GM08714 (cell line): Measurements from ENCODE around the gene DDAH2.

Experiments used
- H3K4me3 ChIP-seq: fragments of 200-500 bp; sonication (Bioruptor generic); 2 replicates; pipeline ENCODE4 v1.5.1; 2014; ENCODE audit warnings: mild to moderate bottlenecking, low read length, inconsistent platforms
- ZNF274 ChIP-seq: IDR thresholded peaks from 2 replicates; pipeline ENCODE4 v1.6.1; 2012; ENCODE audit warnings: mild to moderate bottlenecking, low read depth, low read length

DDAH2 gene

GRCh38 chr6:31683591-31683990 lies 45.5 kb downstream of the DDAH2 start:
- no peak for TF ChIP-seq ZNF274

GRCh38 chr6:31681135-31681671 lies 47.9 kb downstream of the DDAH2 start:
- H3K4me3 ChIP-seq, result peak overlapping the region; percentile 20; the same call in 1 of the 2 replicates
- TF ChIP-seq ZNF274, result no peak

More at GRCh38 chr6:31683591-31683990, 45.5 kb downstream of the DDAH2 start:
- no peak overlapping the region for H3K4me3 ChIP-seq

DNA sequence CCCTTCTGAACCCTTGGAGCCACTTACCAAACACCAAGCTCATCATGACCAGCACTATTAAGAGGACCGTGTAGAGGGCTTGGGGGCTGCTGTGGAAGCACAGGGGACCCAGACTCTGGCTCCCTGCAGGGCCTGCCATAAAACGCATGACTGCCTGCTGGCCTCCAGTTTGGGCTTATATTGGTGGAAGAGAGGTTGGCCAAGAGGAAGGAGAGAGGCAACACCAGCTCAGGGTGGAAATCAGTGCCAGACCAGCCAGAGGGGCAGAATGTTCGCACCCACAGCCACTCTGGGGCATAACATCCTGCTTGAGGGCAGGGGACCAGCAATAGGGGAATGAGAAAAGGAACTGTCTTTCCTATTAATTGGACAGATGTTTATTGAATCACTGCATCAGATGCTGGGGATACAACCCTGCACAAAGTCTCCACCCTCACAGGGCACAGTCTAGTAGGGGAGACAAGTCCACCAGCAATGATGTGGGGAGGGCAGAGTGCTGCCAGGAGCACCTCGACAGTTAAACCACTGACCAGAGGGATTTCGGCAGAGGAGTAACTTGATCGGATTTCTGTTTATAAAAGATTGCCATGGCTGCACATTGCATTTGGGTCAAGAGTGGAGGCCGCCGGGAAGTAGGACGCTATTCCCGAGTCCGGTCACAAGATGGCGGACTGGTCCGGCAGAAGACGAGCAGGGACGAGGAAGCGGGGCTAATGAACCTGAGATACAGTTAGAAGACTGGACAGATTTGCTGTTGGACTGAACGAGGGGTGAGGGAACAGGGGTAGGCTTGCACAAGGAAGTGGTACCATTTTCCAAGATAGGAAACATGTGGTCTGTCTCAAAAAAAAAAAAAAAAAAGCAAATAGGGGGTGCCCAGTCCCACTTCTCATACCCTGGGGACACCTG lies 48.6 kb downstream of the DDAH2 start, which contains the start of gene LY6G5C:
Gene LY6G5C, minus strand, starts transcription at position 842 of the 909 bp plus-strand sequence. Its CDS starts 694 bp downstream, at position 148.
- no peak for TF ChIP-seq ZNF274
- H3K4me3 ChIP-seq, result peak within 1 kb of the TSS; percentile 20; the same call in 1 of the 2 replicates

GRCh38 chr6:31677955-31678354 lies 51.1 kb downstream of the DDAH2 start:
- no peak for TF ChIP-seq ZNF274
- H3K4me3 ChIP-seq, result no peak overlapping the region
